Measurements from ENCODE around the gene NUDT12.

GRCh38 chr5:103573411-103573810 is 10.8 kb upstream of the NUDT12 start:
- TF ChIP-seq CTCF (conservative IDR thresholded peaks at IDR 0.05) (no peak), EZH2 (IDR thresholded peaks at IDR 0.05; ENCODE audit: low read depth) (no peak)
